NCI-H2081 treated with DMSO at 0.1 percent for 48 hours (cell line): Measurements from ENCODE around the gene TIMM21.

Experiments
- DNase-seq: peaks from one replicate; lab custom pipeline; 2025; lab: John Stamatoyannopoulos, UW

The TIMM21 gene

DNA sequence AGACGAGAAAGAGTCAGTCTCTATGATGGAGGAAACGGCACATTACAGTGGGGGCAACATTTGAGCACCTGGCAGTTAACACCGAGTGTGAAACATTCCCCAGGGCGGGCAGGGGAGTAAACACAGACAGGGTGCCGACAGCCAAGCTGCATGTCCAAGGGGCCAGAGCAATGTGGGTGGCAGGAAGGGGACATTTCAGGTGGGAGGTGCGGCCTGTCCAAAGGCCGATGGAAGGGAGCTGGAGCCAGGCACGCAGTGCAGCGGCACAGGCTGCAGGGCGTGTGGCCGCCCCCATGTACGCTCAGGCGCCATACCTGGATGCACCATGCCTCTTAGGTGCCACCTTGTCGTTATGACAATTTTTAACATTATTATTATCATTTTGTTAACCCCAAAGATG is 43.3 kb downstream of the TIMM21 start:
- DNase-seq: no peak

DNA sequence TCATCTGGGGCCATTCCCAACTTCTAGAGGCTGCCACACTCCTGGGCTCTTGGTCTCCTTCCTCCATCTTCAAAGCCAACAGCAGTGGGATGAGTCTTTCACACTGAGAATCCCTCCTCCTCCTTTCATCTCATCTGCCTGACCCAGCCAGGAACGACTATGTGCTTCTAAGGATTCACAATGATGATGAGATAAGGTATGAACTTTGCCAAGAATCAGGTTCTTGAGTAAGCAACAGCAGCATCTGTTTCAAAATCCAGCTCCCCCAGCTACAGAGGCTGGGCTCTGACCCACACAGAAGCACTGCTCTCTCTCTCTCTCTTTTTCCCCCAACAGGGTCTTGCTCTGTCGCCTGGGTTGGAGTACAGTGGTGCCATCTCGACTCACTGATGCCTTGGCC is 46.4 kb downstream of the TIMM21 start:
- no peak for DNase-seq

DNA sequence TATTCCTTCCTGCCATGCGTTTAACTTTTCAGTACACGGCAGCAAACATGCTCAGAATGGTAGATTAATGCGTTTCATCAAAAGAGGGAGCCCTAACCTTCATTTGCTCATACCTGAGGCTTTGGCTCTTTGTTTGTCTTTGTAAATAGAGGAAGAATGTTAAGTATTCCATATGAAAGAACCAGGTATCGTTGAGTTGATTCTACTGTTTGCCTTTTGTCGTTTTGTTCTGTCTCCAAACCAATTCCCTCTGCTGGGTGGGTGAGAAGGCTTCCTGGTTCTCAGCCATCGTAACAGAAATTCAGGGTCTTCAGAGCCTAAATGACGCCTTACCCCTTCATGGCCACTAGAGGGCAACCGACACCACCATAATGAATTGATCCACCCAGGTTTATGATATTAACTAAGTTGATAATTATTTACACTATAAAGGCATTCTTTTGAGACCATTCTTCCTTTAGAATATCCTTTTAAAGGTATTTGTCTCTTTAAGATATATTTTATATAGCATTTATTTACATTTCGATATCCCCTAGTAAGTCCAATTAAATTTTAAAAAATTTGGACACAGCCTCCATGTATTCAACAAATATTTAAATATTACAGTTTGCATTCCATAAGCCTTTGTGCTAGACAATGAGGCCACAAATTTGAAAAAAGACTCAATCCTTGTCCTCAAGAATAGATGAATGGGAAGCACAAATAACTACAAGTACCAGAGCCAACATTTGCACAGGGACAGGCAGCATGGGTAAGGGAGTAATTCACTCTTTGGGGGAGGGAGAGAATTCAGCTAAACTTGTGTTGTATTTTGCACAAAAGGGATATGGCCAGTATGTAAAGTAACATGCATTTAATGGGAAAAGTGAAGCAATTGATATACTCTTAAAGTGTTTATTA is 48.1 kb downstream of the TIMM21 start:
- DNase-seq: peak; percentile 33

DNA sequence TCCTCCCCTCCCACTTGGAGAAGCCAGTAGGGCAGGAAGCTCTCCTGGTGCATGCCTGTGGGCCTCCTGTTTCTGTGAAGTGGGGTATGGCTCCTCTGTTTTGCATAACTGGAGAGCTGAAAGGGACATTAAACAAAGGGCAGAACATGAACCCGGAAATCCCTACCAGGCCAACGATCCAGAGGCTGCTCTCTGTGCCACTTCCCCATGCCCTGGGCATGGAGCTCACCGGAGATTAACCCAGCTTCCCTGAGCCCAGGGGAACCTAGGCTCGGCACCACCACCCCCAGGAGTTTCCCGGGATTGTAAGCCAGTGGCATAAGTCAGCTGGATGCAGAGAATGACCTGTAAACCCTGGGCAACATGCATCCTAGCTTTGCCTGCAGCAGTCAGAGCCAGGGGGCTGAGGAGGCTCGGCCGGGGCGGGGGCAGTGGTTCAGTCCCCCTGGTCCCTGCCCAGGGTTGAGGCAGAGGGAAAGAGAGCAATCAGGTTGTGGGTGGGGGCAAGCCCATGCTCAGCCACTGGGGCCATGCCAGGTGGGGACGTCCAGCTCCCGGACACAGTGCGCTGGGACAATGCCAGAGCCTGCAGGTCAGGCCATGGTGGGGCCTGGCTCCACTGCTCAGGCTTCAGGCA is 49.5 kb downstream of the TIMM21 start:
- DNase-seq: no peak

DNA sequence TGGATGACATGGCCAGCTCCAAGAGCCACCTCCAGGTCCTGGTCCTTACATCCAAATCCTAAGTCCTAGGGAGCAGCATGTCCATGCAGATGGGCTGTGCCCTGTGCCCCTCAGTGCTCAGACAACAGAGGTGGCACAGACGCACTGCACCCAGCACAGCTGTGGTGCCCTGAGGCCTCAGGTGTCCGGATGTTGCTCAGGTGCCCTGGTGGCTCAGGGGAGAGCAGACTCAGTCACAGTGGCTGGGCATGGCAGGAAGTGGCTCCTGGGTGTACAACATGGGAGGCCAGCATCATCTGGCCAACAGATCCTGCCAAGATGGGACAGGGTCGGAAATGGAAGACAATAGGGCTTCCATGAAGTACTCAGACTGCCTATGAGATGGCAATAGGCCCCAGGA is 50.1 kb downstream of the TIMM21 start:
- DNase-seq: no peak

DNA sequence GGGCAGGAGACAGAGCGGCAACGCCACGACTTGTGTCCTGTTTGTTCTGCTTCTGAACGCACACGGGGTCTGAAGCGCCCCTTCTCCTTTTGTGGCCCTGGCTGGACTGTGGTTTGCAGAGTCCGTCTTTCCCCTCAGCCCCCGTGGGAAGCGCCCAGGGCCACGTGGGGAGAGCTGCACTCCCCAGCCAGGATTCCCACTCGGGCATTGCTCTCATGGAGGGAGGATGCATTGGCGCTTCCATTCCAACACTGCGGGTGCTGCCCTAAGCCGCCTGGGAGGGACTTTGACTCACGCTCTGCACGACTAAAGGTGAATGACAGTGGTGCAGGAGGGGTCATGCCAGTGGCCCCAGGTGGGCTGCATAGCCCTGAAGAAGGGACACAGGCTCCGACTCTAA is 52.5 kb downstream of the TIMM21 start:
- DNase-seq: no peak

DNA sequence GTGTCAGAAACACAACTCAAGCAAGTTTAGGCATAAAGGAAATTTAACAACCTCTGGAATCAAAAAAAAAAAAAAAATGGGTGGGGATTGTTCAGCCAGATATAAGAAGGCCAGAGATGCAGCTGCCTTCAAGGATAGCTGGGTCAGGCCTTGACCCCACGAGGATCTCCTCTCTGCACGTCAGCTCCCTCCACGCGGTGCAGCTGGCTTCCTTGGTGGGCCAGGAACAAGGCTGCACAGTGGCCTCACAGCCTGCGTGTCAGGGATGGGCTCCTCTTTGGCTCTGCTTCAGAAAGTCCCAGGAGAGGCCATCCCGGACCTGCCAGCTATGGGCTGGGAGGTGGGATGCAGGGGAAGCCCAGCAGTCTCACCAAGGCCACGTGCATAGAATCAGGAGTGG is 55.5 kb downstream of the TIMM21 start:
- DNase-seq: no peak

DNA sequence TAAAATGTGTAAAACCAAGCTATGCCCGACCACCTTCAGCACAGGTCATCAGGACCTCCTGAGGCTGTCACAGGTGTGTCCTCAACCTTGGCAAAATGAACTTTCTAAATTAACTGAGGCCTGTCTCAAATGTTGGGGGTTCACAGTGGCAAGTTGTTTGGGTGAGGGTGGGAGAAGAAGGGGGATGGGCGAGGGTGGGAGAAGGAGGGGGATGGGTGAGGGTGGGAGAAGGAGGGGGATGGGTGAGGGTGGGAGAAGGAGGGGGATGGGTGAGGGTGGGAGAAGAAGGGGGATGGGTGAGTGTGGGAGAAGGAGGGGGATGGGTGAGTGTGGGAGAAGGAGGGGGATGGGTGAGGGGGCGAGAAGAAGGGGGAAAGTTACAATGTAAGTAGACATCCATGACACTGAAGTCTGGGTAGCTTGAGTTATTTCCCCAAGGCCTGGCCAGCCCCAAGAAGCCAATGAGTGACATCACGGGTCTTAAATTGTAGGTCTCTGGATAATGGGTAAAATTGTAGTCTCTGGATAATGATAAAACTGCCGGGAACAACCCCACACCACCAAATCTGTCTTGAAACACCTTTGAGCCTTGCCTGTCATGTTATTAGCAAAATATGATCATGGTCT is 56.3 kb downstream of the TIMM21 start:
- DNase-seq: no peak
